Stimulated activated CD4-positive, alpha-beta T cell treated with anti-CD3 and anti-CD28 coated beads, Interleukin-1b, Interleukin-23, amount 100 ng/mL, for 4 hours (primary cell): Measurements from ENCODE around the gene USP13.
"Not testable (repeated sequence)": the region's sequence is repeated elsewhere in the genome, so short reads cannot be mapped to it uniquely, and the experiment has no call there.

ENCODE experiments used
- DNase-seq, 2 donors: peaks; one replicate each; pipeline ENCODE4 v3.0.0-alpha.2; 2020; ENCODE audit warnings: low read depth in 2 of 2

Gene USP13

DNA sequence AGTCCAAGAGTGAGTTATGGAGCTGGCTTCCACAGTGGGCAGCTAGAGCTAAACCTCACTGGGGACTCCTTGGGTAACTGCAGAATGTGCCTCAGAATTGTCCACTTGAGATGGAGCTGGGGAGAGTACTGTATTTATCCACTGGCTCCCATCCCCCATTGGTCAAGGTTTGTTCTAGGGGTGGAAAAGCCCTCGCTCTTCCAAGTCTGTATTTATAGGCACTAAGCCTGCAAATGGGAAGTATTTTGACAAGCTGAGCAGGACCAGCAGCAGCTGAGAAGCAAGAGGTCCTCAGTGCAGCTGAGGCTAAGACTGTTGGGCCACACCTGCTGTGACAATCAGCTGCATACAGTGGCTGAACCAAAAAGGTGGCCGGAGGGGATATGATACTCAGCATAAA lies 5.8 kb downstream of the USP13 start:
- DNase-seq: no peak

DNA sequence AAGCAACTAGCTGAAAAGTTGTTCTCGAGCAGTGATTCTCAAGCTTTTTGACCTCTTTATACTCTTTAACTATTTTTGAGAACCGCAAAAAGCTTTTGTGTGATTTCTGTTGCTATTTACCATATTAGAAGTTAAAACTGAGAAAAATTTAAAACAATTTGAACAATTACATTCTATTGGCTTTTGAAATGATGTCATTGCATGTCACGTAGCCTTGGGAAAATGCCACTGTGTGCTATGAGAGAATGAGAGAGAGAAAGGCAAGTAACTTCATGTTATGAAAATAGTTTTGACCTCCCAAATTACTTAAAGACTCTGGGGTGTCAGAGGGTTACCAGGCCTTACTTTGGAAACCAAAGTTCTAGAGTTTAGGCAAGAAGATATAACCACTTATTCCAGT lies 8.0 kb downstream of the USP13 start:
- no peak for DNase-seq

DNA sequence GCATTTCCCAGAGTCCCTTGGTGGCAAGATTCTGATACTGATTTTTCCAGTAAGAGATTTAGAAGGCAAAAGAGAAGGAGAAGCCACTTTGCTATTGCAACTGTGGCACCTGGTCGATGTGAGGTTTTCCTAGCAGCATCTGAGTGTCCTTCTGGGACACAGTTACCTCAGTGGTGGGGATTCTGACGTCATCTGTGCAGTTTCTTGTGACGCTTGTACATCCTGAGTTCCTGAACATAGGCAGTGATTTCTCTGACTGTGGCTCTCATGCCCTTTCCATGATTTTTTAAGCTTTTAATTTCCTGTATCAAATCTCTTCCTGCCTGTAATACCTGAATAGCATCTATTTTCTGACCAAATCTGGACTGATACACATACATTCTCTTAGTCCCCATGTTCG lies 8.9 kb downstream of the USP13 start:
- DNase-seq: no peak

DNA sequence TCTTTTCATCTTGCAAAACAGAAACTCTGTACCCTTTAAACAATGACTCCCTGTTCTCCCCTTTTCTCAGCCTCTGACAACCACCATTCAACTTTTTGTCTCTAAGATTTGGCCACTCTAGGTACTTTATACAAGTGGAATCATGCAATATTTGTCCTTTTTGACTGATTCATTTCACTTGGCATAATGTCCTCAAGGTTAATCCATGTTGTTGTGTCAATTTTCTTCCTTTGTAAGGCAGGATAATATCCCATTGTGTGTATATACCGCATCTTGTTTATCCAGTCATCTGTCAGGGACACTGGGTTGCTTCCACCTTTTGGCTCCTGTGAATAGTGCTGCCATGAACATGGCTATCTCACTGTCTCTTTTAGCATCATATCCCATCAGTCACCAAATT lies 10.3 kb downstream of the USP13 start:
- no peak for DNase-seq

DNA sequence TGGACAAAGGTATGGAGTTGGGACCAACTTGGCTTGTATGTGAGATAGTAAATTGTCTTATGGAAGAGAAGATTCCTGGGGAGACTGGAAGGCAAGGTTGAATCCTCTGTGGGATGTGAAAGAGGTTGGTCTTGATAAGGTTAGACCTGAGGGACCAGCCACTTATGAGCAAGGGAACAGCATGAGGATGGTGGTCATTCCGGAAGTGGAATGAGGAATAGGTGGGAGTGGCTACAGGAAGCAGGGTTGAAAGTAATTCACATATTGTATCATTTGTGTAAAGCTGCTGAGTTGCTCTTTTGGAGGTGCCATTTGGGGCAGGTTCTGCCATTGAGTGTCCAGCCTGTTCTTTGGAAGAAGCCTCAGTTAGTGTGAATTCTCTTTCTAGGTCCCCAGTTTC lies 13.2 kb downstream of the USP13 start:
- no peak for DNase-seq

DNA sequence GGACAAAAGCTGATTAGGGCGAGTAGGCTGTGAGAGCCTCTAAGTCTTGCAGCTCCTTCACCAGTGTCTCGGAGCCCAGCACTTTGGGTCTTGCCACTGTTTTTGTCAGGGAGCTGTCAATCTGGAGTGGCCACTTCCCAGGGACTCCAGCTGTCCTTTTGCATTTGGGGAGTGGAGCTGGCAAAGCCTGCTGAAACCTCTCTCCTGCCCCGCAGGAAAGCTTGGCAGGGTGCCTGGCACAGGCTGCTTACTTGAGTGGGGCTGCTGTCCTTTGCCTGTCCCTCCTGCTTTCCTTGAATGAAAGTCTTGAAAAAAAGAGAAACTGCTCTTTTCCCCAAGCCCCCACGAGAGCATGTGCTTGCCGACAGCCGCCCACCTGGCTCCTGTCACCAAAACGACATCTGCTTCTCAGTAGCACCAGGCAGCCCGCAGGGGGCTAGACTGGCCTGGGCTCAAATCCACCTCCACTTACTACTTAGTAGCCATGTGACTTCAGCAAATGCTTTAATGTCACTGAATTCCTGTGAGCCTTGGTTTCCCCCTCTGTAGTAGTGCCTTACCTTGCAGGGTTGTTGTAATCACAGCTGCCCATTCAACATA lies 13.7 kb downstream of the USP13 start:
- no peak for DNase-seq

DNA sequence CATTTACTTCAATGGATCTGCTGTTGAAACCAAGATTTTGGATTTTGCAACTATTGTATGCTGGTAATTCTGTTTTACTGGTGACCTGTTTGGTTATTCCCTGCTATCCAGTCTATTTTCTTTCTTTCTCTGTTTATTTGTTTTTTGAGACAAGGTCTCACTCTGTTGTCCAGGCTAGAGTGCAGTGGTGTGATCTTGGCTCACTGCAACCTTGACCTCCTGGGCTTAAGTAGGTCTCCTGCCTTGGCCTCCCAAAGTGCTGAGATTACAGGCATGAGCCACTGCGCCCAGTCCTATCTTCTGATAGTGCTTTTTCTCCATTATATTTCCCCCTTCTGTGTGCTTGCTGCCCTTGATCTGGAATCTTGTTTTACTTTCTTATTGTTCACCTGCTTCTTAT lies 15.6 kb downstream of the USP13 start:
- no peak for DNase-seq

DNA sequence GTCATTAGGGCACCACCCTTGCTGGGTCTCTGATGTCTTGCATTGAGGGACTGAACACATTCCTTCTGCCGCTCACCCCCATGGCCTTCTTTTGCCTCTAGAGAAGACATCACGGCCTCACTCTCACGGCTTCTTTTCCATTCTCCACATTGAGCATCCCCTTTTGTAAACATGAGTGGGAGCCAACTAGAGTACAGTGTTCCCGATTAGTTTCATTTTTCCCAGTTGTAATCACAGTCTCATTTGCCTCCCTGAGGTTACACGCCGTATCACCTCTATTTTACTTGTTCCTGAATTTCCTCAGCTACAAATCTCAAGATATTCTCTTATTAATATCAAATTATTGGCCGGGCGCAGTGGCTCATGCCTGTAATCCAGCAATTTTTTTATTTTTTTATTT lies 17.5 kb downstream of the USP13 start:
- no peak for DNase-seq

DNA sequence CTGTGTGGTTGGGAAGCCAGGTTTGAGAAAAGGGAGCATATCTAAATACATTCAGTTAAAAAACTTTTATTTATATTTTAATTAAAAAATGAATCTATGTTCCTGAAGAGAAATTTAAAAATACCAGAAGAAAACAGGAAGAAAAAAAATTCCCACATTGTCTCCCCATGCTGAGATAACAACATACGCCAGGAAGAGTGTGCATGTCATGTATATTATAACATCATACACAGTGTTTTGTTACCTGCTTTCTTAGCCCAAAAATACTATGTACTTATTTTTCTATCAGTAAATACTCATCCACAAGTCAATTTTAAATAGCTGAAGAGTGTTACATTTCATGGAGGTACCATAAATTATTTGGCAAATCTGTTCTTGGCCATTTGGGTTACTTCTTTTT lies 18.5 kb downstream of the USP13 start:
- no peak for DNase-seq

DNA sequence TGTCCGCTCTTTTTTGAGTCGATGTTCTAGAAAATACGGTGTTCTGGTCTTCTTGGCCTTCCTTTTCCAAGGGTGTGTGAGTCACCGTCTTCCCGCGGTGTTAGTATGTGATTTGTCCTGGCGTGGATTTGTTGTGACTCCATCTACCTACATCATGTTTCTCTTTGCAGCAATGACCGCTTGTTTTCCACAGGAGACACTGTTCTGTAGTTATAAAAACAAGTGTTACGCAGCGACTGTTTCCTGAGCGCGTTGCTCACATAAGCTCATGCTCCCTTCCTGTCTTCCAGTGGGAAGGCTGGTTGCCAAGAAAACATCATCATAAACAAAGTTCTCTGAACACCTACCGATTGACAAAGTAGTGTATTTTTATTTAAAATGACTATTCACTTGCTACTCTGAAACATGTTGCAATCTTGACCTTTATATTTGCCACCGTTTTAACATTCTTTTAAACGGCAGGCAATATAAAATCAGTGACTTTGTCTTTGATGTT lies 19.0 kb downstream of the USP13 start:
- no peak for DNase-seq

DNA sequence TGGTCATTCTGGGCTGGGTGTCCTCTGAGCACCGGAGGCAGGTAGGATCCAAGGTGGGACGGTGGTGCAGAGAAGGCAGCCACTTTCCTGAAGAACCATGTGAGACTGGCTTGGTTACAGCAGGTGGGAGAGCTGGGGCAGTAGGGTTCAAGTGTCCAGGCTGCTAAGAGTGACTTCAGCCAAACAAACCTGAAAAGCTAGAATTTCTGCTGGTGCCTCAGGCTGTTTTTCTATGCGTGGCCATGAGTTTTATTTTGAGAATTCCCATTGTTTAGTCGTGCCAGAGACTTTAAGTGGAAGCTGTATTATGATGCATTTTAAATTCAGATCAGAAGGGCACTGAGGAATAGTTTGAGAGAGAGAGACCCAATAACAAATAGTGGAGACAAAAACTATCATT lies 20.1 kb downstream of the USP13 start:
- no peak for DNase-seq

DNA sequence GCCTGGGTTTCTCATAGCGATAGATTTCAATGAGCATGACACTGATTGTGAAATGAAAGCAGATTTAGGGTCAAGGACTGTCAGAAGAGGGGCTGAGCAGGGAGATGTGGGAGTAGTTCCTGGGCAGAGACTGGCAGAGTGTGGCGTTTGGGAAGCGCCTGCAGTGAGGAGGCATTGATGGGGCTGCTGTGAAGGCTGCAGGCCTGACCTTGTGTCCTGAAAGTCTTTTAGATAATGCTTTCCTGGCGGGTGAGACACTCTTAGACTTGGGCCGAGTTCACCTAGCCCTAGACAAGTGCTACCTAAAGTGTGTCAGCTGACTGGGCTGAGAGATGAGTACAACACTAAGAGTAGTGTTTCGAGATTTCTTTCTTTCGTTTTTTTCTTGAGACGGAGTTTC lies 20.7 kb downstream of the USP13 start:
- no peak for DNase-seq

DNA sequence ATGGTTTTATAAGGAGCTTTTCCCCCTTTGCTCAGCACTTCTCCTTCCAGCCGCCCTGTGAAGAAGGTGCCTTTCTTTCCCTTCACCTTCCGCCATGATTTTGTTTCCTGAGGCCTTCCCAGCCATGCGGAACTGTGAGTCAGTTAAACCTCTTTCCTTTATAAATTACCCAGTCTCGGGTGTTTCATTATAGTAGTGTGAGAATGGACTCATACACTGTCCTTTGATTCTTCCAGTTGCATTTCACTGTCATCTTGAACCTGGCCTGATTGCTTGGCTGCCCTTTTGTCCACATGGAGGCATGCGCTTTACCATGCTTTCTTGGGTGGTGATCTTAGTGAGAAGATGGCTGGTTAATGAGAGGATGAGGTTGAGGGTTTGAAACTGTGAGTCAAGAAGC lies 23.2 kb downstream of the USP13 start:
- DNase-seq: no peak

DNA sequence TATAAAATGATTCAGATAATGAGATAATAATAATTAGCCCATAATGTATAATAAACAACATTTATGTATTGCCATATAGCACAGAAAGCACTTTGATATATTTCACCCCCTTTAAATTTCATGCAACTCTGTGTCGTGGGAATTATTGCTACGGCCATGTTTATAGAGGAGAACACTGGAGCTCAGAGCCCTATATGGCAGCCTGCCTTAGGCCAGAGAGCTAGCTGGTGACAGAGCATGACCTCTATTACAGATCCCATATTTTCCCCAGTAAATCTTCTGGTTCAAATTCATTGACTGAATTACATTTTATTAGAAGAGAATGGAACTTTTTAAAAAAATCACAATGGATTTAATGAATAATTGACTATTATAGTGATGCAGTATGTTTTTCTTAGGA lies 25.0 kb downstream of the USP13 start:
- no peak for DNase-seq

DNA sequence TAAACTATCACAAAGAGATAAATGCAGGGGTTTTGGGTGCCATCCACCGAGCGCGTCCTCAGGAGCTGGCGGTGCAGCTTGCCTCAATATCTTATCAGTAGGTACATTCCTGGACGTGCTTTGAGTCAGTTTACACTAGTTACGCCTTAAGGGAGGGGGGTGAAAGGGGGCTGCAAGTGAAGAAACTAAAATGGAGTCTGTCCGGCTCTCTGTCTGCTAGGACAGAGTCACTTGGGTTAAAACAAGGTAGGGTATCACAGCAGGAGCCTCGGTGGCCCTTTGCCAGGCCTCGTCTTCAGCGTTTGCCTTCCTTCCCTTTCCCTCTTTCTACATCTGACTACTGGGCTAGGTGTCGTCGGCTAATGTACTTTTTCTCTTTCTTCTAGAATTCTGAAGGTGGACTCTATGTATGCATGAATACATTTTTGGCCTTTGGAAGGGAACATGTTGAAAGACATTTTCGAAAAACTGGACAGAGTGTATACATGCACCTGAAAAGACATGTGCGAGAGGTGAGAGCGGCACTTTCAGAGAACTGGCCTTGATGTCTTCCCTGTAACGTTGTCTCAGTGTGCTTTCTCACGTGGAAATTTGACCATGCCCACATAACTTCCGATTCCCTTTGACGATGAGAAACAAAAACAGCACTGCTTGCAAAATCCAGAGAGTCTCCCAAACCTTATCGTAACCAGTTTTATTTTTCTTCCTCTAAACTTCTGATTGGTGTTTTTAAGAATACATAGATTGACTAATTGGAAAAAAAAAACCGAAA lies 28.8 kb downstream of the USP13 start:
- no peak for DNase-seq

DNA sequence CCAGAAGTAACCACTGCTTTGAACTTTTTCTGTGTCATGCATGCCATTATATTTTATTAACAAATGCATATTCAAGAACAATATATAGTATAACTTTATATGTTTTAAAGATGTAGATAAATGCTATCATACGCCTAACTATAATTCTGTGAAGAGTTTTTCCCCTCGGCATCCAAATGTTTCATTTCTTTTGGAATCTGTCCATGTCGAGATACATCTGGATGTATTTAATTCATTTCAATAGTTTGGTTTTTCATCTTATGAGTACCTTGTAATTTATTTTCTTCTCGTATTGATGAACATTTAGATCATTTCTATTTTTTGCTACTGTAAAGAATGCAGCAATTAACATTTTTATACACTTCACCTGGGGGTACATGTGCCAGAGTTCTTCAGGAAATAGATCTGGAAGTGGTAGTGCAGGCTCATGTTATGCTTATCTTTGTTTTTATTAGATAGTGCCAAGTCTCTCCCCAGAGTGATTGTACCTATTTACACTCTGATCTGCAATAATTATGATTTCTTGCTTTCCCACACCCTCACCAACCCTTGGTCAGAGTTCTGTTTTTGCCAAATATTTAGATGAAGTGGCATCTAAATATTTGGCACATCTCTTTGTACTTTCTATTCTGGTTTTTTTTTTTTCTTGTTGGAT lies 29.7 kb downstream of the USP13 start:
- DNase-seq: no peak

DNA sequence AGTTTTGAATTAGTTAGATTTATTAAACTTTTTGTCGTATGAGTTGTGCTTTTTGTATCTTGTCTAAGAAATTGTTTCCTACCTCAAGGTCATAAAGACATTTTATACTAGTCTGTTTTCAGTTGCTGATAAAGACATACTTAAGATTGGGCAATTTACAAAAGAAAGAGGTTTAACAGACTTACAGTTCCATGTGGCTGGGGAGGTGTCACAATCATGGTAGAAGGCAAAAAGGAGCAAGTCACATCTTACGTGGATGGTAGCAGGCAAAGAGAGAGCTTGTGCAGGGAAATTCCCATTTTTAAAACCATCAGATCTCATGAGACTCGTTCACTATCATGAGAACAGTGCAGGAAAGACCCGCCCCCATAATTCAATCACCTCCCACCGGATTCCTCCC lies 30.4 kb downstream of the USP13 start:
- DNase-seq: not testable (repeated sequence)

DNA sequence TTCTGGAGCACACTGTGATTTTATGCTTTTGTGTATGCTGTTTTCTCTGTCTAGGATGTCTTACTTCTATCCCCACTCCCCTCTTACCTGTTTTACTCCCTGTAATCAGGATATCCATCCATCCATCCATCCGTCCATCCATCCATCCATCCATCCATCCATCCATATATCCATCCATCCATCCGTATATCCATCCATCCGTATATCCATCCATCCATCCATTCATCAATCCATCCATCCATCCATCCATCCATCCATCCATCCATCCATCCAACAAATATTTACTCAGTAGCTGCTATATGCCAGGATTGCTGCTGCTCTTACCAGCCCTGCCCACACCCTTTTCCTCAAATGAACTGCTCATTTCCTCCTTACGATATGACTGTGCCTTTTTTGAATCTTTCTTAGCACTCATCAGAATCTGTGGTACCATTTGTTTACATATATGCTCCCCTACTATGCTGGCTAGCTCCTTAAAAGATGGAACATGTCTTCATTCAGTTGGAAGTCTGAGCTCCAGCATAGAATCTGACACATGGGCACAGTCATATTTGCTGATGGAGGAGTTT lies 35.2 kb downstream of the USP13 start:
- DNase-seq: no peak

DNA sequence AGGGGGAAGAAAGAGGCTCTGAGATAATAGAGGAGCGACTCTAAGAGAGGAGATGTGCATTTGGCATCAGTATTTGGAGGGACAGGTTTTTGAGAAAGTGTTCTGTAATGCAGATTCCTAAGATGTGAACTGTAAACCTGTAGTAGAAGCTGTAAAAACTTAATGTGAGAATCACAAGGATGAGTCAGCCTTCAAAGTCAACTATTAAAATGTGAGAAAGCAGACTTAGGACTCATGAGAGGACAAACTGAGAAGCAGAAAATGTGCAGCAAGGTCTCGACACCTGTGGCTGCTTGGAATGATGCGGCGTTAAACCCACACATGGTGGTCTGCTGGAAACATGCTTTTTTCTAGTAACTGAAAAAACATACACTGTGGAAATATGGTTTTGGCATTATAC lies 36.0 kb downstream of the USP13 start:
- no peak for DNase-seq

DNA sequence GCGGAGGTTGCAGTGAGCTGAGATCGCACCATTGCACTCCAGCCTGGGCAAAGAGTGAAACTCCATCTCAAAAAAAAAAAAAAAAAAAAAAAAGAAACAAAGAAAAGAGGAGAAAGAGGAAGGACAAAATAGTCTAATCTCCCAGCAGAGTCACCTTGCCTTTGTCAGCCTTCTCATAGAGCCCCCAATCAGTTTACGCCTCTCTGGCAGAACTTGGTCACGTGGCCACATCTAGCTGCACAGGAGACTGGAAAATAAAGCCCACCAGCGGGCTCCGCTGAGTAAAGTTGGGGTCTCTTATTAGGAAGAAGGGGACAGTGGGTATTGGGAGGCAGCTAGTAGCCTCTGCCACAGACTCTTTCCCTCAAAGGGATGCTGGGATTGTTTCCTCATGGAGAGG lies 41.9 kb downstream of the USP13 start:
- no peak for DNase-seq

DNA sequence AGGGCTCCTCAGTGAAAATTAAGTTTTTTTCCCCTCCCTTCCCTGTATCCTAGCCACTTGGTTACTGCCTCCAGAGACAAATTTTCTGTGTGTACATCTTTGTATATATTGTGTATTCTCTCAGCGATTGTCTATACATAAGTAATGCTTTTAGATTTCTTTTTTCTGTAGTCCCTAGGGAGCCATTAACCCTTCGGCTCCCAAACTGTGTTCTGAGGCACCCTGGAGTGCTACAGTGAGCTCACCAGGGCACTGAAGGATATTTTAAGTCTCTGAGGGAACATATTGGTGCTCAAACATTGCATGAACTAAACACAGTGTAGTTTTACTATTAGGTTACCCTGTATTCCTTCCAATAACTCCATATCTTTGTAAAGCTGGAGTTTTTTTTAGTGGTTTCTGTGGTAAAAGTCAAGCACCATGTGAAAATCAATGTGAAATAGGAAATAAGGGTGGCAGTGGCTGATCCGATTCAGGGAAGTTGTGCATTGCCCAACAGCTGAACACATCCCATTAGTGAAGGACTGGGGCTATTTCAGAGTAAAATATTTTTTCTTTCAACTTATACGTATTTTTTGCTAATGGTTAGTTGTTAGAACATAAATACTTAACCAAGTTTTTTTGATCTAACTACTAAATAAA lies 43.0 kb downstream of the USP13 start:
- DNase-seq: no peak

DNA sequence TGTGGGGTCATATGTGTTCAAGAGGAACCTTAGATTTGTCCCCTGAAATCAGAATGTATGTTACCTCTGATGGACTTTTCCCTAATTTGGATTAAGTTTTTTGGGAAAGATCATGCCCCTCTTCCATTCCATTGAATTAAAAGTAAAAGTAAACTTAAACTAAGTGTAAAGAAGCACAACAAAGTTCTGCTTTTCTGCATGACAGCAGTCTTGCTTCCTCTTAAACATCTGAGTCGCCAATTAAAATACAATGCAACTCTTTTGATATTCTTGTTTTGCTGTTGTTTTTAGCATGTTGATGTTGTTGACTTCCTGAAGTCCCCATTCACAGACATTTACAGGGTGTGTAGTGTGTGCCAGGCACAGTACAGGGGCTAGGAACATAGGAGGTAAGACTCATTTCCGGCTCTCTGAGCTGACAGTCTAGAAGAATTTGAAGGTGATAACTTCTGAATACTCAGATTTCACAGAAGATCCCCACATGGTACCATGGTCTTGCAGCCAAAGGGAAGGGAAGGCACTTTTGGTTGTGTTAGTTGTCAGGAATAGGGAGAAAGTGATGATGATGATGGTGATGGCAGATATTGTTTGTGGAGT lies 45.0 kb downstream of the USP13 start:
- no peak for DNase-seq
